Kidney (tissue), 14 donors: ENCODE measurements around the gene GTF3C4. TPM values are rescaled to one million over a fixed set of nuclear protein-coding genes. Genes with fewer than 3 reads are reported as not detected.

Experiments
- DNase-seq, 5 donors: peaks; one replicate each; pipeline ENCODE4 v3.0.0-alpha.2; 2013 to 2020
- FAIRE-seq: peaks from 2 replicates; lab custom pipeline; 2012; peaks lifted over from hg19 to GRCh38; lab: Jason Lieb, UNC
- H3K27ac ChIP-seq, 2 donors: one replicate each; pipeline ENCODE4 v1.7.0; 2013; ENCODE audit warnings: low read depth in 2 of 2, low read length in 2 of 2, inconsistent platforms in 1 of 2
- H3K27me3 ChIP-seq: one replicate; pipeline ENCODE4 v1.7.1; 2013; ENCODE audit warnings: low read length, inconsistent platforms; ENCODE audit not compliant: control insufficient read depth, insufficient read depth
- H3K36me3 ChIP-seq, 3 donors: one replicate each; pipeline versions ENCODE4 v1.7.0 to v1.7.1; 2013; ENCODE audit warnings: low read length in 3 of 3, control low read depth in 1 of 3, inconsistent platforms in 1 of 3; ENCODE audit not compliant: insufficient read depth in 3 of 3, control insufficient read depth in 2 of 3
- H3K4me1 ChIP-seq, 3 donors: one replicate each; pipeline versions ENCODE4 v1.7.0 to v1.7.1; 2013; ENCODE audit warnings: low read length in 3 of 3, inconsistent platforms in 1 of 3, low read depth in 1 of 3; ENCODE audit not compliant: control insufficient read depth in 2 of 3, insufficient read depth in 2 of 3
- H3K4me3 ChIP-seq, 3 donors: one replicate each; pipeline versions ENCODE4 v1.7.0 to v1.8.1; 2013; ENCODE audit warnings: low read length in 3 of 3, control low read depth in 1 of 3, inconsistent platforms in 1 of 3
- H3K9ac ChIP-seq, 3 donors: one replicate each; pipeline versions ENCODE4 v1.7.0 to v1.7.1; 2013; ENCODE audit warnings: low read length in 3 of 3, control low read depth in 1 of 3, inconsistent platforms in 1 of 3
- H3K9me3 ChIP-seq, 3 donors: one replicate each; pipeline versions ENCODE4 v1.7.0 to v1.7.1; 2013; ENCODE audit warnings: low read length in 3 of 3, control low read depth in 1 of 3, inconsistent platforms in 1 of 3; ENCODE audit not compliant: control insufficient read depth in 2 of 3, insufficient read depth in 1 of 3
- intact Hi-C: fragments of 100-400 bp; cut with DNase I; formaldehyde crosslinking; loops from one replicate; pipeline ENCODE4 v1.11.1; 2022
- polyA plus RNA-seq: library from polyadenylated mRNA; stranded (reverse); fragments of 350-450 nt; fragmentation: Illumina TruSeq; extraction: RNeasy Lipid Tissue Mini Kit (QIAGEN cat#74804); gene quantifications from one replicate; pipeline ENCODE4 v1.2.3, GENCODE V29; 2014; ENCODE audit warnings: low read depth, low replicate concordance; ENCODE audit not compliant: insufficient read depth
- total RNA-seq: library from RNA; stranded (reverse); fragmentation: NEBNext Ultra II Directional; extraction: Animal tissue kit (Norgen Biotek cat#: 25700); gene quantifications from one replicate; pipeline ENCODE4 v1.2.1, GENCODE V29; 2021
- TF ChIP-seq, protein P1 (sequence below): IDR thresholded peaks from 3 replicates; pipeline ENCODE4 v1.5.1; 2012; ENCODE audit warnings: mild to moderate bottlenecking, moderate library complexity, borderline replicate concordance; ENCODE audit not compliant: insufficient read depth; ENCODE audit errors: extremely low read depth
- donor health status: control.
- donor health status: control.
- donor health status: control.
- donor health status: control.
- donor health status: control.
- donor health status: DM: yes; HTN: yes; CAD: no.
- donor health status: Normal renal cell carcinoma (clear cell type).

The GTF3C4 gene
- total and polyA plus RNA-seq, 2 donors from 2014 or later: 3.7 to 21.0 TPM

DNA sequence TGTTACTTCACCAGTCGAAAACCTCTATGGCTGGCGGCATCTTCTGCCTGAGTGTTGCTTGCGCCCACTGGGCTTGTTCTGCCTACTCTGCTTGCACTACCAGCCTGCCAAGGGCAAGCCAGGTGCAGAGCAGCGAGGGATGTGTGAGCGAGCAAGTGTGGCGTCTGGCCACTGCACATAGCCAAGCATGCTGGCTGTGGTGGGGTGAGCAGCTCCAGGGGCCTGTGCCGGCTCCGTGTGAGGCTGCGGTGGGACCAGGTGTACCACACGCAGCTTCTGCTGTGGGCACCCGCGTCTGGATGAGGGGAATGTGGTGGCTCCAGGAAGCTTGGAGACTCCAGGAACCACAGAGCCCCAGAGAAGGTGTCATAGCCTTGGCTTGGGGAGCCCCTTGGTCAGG, 51.4 kb downstream of the GTF3C4 start:
- intact Hi-C loops: no loop called here
- no peak overlapping the region for H3K4me3 ChIP-seq
- FAIRE-seq (no peak), DNase-seq (no peak)
- H3K36me3 ChIP-seq: no peaks in the 10 kb centered on the region
- H3K4me1 ChIP-seq: no peaks in the 10 kb centered on the region
- H3K9me3 ChIP-seq: no peaks in the 10 kb centered on the region
- no peak overlapping the region for H3K9ac ChIP-seq
- H3K27me3 ChIP-seq: no peaks in the 10 kb centered on the region
- H3K27ac ChIP-seq: no peak overlapping the region
- TF ChIP-seq, protein P1, sequence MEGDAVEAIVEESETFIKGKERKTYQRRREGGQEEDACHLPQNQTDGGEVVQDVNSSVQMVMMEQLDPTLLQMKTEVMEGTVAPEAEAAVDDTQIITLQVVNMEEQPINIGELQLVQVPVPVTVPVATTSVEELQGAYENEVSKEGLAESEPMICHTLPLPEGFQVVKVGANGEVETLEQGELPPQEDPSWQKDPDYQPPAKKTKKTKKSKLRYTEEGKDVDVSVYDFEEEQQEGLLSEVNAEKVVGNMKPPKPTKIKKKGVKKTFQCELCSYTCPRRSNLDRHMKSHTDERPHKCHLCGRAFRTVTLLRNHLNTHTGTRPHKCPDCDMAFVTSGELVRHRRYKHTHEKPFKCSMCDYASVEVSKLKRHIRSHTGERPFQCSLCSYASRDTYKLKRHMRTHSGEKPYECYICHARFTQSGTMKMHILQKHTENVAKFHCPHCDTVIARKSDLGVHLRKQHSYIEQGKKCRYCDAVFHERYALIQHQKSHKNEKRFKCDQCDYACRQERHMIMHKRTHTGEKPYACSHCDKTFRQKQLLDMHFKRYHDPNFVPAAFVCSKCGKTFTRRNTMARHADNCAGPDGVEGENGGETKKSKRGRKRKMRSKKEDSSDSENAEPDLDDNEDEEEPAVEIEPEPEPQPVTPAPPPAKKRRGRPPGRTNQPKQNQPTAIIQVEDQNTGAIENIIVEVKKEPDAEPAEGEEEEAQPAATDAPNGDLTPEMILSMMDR: no peak

DNA sequence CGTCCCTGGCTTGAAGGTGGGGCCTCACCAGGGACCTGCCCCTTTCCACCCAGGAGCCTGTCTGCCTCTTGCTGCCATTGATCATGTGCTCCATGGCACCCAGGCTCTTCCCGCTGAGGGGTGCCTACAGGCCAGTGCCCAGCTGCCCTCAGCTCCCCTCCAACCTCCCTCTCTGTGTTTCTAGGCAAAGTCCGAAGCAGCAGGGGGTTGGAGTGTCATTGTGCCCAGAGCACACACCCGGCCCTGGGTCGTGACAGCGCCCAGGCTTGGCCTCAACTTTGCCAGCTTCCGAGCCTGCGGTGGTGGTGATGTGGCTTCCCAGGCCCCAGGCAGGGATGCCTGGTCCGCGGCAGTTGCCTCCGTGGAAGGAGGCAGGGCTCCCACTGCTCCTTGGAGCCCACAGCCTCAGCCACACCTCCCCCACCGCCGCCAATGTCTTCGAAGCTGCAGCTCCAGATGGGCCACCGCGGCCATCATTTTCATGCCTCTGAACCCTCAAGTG, 52.4 kb downstream of the GTF3C4 start:
- no peak for FAIRE-seq
- DNase-seq: no peak
- Histone ChIP-seq H3K9me3 (no peaks in the 10 kb centered on the region), H3K27me3 (no peaks in the 10 kb centered on the region), H3K27ac (no peak overlapping the region), H3K4me1 (no peaks in the 10 kb centered on the region), H3K9ac (no peak overlapping the region), H3K4me3 (no peak overlapping the region), H3K36me3 (no peaks in the 10 kb centered on the region)
- intact Hi-C loops: no loop called here
- TF ChIP-seq, protein P1: no peak

DNA sequence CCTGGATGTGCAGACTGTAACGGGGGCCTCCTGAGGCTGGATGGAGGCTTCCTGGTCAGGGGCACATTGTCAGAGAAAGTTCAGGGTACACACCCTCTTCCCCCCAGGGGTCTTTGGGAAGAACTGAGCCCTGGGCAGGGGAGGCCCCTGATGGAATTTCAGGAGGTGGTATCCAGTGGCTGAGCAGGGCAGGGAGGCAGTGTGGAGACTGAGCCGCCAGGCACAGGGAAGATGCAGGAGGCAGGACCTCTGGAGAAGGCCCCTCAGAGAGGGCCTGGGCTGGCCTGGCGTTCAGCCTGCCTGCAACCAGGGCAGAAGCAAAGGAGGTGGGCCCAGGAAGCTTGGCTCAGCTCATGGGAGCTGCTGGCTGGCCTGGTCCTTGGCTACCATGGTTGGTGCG, 53.5 kb downstream of the GTF3C4 start:
- no peaks in the 10 kb centered on the region for H3K27me3 ChIP-seq
- TF ChIP-seq, protein P1: no peak
- H3K9ac ChIP-seq: no peak overlapping the region
- no peak for DNase-seq
- intact Hi-C loops: no loop called here
- no peaks in the 10 kb centered on the region for H3K4me1 ChIP-seq
- no peak overlapping the region for H3K27ac ChIP-seq
- no peaks in the 10 kb centered on the region for H3K9me3 ChIP-seq
- no peak overlapping the region for H3K4me3 ChIP-seq
- no peaks in the 10 kb centered on the region for H3K36me3 ChIP-seq
- FAIRE-seq: no peak

DNA sequence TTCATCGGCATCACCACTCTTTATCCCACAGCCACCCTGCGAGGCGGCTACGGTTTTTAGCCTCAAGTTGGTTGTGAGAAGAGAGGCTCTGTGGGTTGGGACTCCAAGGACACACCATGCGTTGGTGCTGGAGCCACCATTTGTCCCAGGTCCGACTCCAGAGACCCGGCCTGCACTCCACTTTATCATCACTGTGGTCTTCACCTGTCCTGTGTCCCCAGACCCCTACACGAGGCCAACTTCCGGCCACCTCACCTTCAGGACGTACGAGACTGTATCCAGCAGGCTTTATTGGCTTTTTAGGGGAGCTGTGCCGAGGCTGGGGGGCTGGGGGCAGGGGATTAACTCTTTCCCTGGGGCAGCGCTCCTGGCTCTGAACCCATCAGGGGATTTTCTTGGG, 55.0 kb downstream of the GTF3C4 start:
- intact Hi-C loops: no loop called here
- H3K27ac ChIP-seq: no peak overlapping the region
- TF ChIP-seq, protein P1: no peak
- no peaks in the 10 kb centered on the region for H3K4me1 ChIP-seq
- H3K9me3 ChIP-seq: no peaks in the 10 kb centered on the region
- H3K27me3 ChIP-seq: no peaks in the 10 kb centered on the region
- H3K36me3 ChIP-seq: no peaks in the 10 kb centered on the region
- FAIRE-seq: no peak
- H3K9ac ChIP-seq: no peak overlapping the region
- no peak for DNase-seq
- H3K4me3 ChIP-seq: no peak overlapping the region
